Activated T-helper 17 cell treated with anti-CD3 and anti-CD28 coated beads, Interleukin-2, amount 50 U/mL, for 72 hours (primary cell): ENCODE measurements around the gene ATL1. TPM values are rescaled to one million over a fixed set of nuclear protein-coding genes. Genes with fewer than 3 reads are reported as not detected.
"Not testable (repeated sequence)": the region's sequence is repeated elsewhere in the genome, so short reads cannot be mapped to it uniquely, and the experiment has no call there.

Experiments
- ATAC-seq: fragments of 150-1000 bp; cut with Tn5 transposase; replicated peaks from 2 replicates; pipeline ENCODE4 v1.10.0; 2021; ENCODE audit warnings: mild to moderate bottlenecking, moderate library complexity
- H3K27ac Mint-ChIP-seq: one replicate; pipeline ENCODE4 v1.8.0; 2022; ENCODE audit warnings: mixed read lengths
- H3K27me3 Mint-ChIP-seq: one replicate; pipeline ENCODE4 v1.8.0; 2022; ENCODE audit warnings: mixed read lengths
- H3K36me3 Mint-ChIP-seq: one replicate; pipeline ENCODE4 v1.8.0; 2022; ENCODE audit warnings: low read depth, mild to moderate bottlenecking, mixed read lengths
- H3K4me1 Mint-ChIP-seq: one replicate; pipeline ENCODE4 v1.8.0; 2022; ENCODE audit warnings: mixed read lengths
- H3K4me3 Mint-ChIP-seq: one replicate; pipeline ENCODE4 v1.8.0; 2022; ENCODE audit warnings: mild to moderate bottlenecking, mixed read lengths
- H3K9me3 Mint-ChIP-seq: one replicate; pipeline ENCODE4 v1.8.0; 2022; ENCODE audit warnings: mixed read lengths
- total RNA-seq, 2 donors: library from RNA; stranded (reverse); gene quantifications; one replicate each; pipeline ENCODE4 v1.2.3, GENCODE V29; 2022

Gene ATL1
- total RNA-seq, 2 donors from 2014 or later, result 1.4 to 1.8 TPM

- H3K36me3 Mint-ChIP-seq, H3K4me1 Mint-ChIP-seq, H3K4me3 Mint-ChIP-seq, H3K27me3 Mint-ChIP-seq, ATAC-seq, H3K9me3 Mint-ChIP-seq, H3K27ac Mint-ChIP-seq: not testable (repeated sequence)
Observed at GRCh38 chr14:50624947-50625346, 65.0 kb downstream of the ATL1 start.

GRCh38 chr14:50631408-50631821 is 71.5 kb downstream of the ATL1 start:
- no peak overlapping the region for H3K27ac Mint-ChIP-seq
- no peaks in the 10 kb centered on the region for H3K27me3 Mint-ChIP-seq
- H3K36me3 Mint-ChIP-seq, result peaks cover 22% of the 10 kb centered on the region
- H3K9me3 Mint-ChIP-seq, result no peaks in the 10 kb centered on the region
- no peaks in the 10 kb centered on the region for H3K4me1 Mint-ChIP-seq
- no peak overlapping the region for H3K4me3 Mint-ChIP-seq
- ATAC-seq, result no peak

GRCh38 chr14:50633954-50634353 is 74.0 kb downstream of the ATL1 start:
- no peaks in the 10 kb centered on the region for H3K27me3 Mint-ChIP-seq
- no peak overlapping the region for H3K27ac Mint-ChIP-seq
- no peaks in the 10 kb centered on the region for H3K9me3 Mint-ChIP-seq
- no peak overlapping the region for H3K4me3 Mint-ChIP-seq
- H3K36me3 Mint-ChIP-seq, result peaks cover 23% of the 10 kb centered on the region
- ATAC-seq, result no peak
- H3K4me1 Mint-ChIP-seq, result no peaks in the 10 kb centered on the region

- Mint-ChIP-seq H3K9me3 (no peaks in the 10 kb centered on the region), H3K27me3 (no peaks in the 10 kb centered on the region), H3K4me3 (no peak overlapping the region), H3K4me1 (no peaks in the 10 kb centered on the region), H3K36me3 (peaks cover 34% of the 10 kb centered on the region), H3K27ac (no peak overlapping the region)
- ATAC-seq, result no peak
Observed at GRCh38 chr14:50635141-50635540, 75.2 kb downstream of the ATL1 start.

GRCh38 chr14:50647282-50647681 is 87.3 kb downstream of the ATL1 start:
- Mint-ChIP-seq H3K27me3 (no peaks in the 10 kb centered on the region), H3K4me1 (no peaks in the 10 kb centered on the region), H3K27ac (no peak overlapping the region), H3K4me3 (no peak overlapping the region), H3K36me3 (peaks cover 22% of the 10 kb centered on the region), H3K9me3 (no peaks in the 10 kb centered on the region)
- ATAC-seq, result no peak

GRCh38 chr14:50647753-50648152 is 87.8 kb downstream of the ATL1 start:
- H3K27ac Mint-ChIP-seq, result no peak overlapping the region
- ATAC-seq, result no peak

GRCh38 chr14:50649691-50650090 is 89.7 kb downstream of the ATL1 start:
- Mint-ChIP-seq H3K36me3 (peaks cover 4% of the 10 kb centered on the region), H3K4me1 (no peaks in the 10 kb centered on the region), H3K4me3 (no peak overlapping the region), H3K9me3 (no peaks in the 10 kb centered on the region), H3K27ac (no peak overlapping the region), H3K27me3 (no peaks in the 10 kb centered on the region)
- ATAC-seq, result no peak

More at GRCh38 chr14:50647753-50648152, 87.8 kb downstream of the ATL1 start:
- Mint-ChIP-seq H3K9me3 (no peaks in the 10 kb centered on the region), H3K36me3 (peaks cover 19% of the 10 kb centered on the region), H3K4me3 (no peak overlapping the region), H3K27me3 (no peaks in the 10 kb centered on the region), H3K4me1 (no peaks in the 10 kb centered on the region)

- Mint-ChIP-seq H3K27ac (no peak overlapping the region), H3K4me1 (peaks cover 8% of the 10 kb centered on the region), H3K4me3 (no peak overlapping the region), H3K9me3 (no peaks in the 10 kb centered on the region), H3K36me3 (no peaks in the 10 kb centered on the region), H3K27me3 (no peaks in the 10 kb centered on the region)
- no peak for ATAC-seq
Observed at GRCh38 chr14:50656776-50657175, 96.8 kb downstream of the ATL1 start.

- Mint-ChIP-seq H3K27ac (no peak overlapping the region), H3K36me3 (peaks cover 5% of the 10 kb centered on the region), H3K27me3 (no peaks in the 10 kb centered on the region), H3K9me3 (no peaks in the 10 kb centered on the region), H3K4me3 (no peak overlapping the region), H3K4me1 (peaks cover 8% of the 10 kb centered on the region)
- no peak for ATAC-seq
Observed at GRCh38 chr14:50657753-50658152, 97.8 kb downstream of the ATL1 start.

GRCh38 chr14:50658203-50658602 is 98.3 kb downstream of the ATL1 start:
- Mint-ChIP-seq H3K9me3 (no peaks in the 10 kb centered on the region), H3K27ac (no peak overlapping the region), H3K4me1 (peaks cover 8% of the 10 kb centered on the region), H3K27me3 (no peaks in the 10 kb centered on the region), H3K4me3 (no peak overlapping the region), H3K36me3 (peaks cover 9% of the 10 kb centered on the region)
- no peak for ATAC-seq

- Mint-ChIP-seq H3K27me3 (no peaks in the 10 kb centered on the region), H3K36me3 (peaks cover 17% of the 10 kb centered on the region), H3K4me3 (no peak overlapping the region), H3K4me1 (peaks cover 8% of the 10 kb centered on the region), H3K27ac (no peak overlapping the region), H3K9me3 (no peaks in the 10 kb centered on the region)
- ATAC-seq, result no peak
Observed at GRCh38 chr14:50659327-50659974, 99.5 kb downstream of the ATL1 start.

GRCh38 chr14:50664579-50664978 is 104.6 kb downstream of the ATL1 start:
- H3K4me1 Mint-ChIP-seq, H3K9me3 Mint-ChIP-seq, H3K27ac Mint-ChIP-seq, H3K27me3 Mint-ChIP-seq, H3K4me3 Mint-ChIP-seq, ATAC-seq: not testable (repeated sequence)
- peaks cover 37% of the 10 kb centered on the region for H3K36me3 Mint-ChIP-seq

GRCh38 chr14:50665300-50665699 is 105.4 kb downstream of the ATL1 start:
- not testable (repeated sequence) for H3K27me3 Mint-ChIP-seq, H3K4me1 Mint-ChIP-seq, H3K4me3 Mint-ChIP-seq, ATAC-seq, H3K27ac Mint-ChIP-seq, H3K9me3 Mint-ChIP-seq
- peaks cover 37% of the 10 kb centered on the region for H3K36me3 Mint-ChIP-seq

- H3K27me3 Mint-ChIP-seq, result no peaks in the 10 kb centered on the region
- no peak overlapping the region for H3K4me3 Mint-ChIP-seq
- peaks cover 37% of the 10 kb centered on the region for H3K36me3 Mint-ChIP-seq
Observed at GRCh38 chr14:50666772-50667683, 107.1 kb downstream of the ATL1 start.

GRCh38 chr14:50667684-50667995 is 107.7 kb downstream of the ATL1 start:
- H3K36me3 Mint-ChIP-seq, result peaks cover 33% of the 10 kb centered on the region

More at GRCh38 chr14:50666772-50667683, 107.1 kb downstream of the ATL1 start:
- Mint-ChIP-seq H3K27ac (peak overlapping the region; percentile 88), H3K9me3 (no peaks in the 10 kb centered on the region), H3K4me1 (no peaks in the 10 kb centered on the region)
- peak; percentile 43 for ATAC-seq

More at GRCh38 chr14:50667684-50667995, 107.7 kb downstream of the ATL1 start:
- peak; percentile 60 for ATAC-seq
- Mint-ChIP-seq H3K27me3 (no peaks in the 10 kb centered on the region), H3K4me3 (no peak overlapping the region), H3K9me3 (no peaks in the 10 kb centered on the region), H3K4me1 (no peaks in the 10 kb centered on the region), H3K27ac (peak overlapping the region; percentile 88)
